Brain pericyte (primary cell): ENCODE measurements around the gene RBBP6.

Experiments
- DNase-seq: peaks from one replicate; pipeline ENCODE4 v3.0.0-alpha.2; 2012; ENCODE audit warnings: low read depth, low spot score

RBBP6 gene

DNA sequence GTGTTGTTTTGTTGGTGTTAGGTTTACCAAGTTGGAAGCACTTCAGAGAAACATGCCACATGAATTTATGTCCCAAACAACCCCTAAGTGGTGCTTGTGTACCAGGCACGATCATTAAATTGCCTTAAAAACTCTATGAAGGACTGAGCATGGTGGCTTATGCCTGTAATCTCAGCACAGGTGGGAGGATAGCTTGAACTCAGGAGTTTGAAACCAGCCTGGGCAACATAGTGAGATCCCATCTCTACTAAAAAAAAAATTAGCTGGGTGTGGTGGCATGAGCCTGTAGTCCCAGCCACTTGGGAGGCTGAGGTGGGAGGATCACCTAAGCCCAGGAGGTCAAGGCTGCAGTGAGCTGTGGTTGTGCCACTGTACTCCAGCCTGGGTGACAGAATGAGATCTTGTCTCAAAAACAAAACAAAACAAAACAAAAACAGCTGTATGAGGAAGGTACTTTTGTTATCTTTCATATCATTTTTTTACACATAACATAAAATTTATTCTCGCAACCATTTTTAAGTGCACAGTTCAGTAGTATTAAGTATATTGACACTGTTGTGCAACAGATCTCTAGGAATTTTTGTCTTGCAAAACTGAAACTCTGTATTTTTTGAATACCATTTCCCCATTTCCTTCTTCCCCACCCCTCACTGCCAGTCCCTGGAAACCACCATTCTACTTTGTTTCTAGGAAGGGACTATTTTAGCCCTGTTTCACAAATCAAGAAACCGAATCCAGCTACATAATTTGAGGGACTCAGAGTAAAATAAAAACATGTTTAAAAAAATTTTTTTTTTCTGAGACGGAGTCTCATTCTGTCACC lies 14.3 kb upstream of the RBBP6 start:
- DNase-seq, result no peak

DNA sequence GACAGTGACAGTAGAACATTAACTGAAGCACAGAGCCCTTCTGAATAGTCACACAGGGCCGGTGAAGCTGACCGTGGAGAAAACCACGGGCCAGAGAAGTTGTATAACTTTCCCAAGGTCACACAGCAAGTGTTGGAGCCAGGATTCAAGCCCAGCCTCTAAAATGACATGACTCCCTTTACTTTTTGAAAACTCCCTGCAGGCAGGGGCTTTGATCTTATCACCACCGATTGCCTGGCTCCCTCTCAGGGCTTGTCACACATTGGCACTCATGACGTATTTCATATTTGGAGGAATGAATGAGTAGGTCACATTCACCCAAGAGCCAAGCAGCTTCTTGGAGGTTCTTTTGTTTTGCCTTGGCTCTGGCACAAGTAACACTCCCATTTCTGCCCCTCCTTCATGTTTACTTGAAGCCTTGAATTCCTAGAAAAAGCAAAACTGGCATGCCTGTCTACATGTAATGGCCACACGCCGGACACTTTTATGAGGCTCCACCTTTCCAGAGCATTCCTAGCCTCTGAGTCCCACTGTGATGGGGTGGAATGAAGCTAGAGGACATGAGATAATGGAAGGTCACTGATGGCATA lies 13.3 kb upstream of the RBBP6 start:
- DNase-seq, result no peak

DNA sequence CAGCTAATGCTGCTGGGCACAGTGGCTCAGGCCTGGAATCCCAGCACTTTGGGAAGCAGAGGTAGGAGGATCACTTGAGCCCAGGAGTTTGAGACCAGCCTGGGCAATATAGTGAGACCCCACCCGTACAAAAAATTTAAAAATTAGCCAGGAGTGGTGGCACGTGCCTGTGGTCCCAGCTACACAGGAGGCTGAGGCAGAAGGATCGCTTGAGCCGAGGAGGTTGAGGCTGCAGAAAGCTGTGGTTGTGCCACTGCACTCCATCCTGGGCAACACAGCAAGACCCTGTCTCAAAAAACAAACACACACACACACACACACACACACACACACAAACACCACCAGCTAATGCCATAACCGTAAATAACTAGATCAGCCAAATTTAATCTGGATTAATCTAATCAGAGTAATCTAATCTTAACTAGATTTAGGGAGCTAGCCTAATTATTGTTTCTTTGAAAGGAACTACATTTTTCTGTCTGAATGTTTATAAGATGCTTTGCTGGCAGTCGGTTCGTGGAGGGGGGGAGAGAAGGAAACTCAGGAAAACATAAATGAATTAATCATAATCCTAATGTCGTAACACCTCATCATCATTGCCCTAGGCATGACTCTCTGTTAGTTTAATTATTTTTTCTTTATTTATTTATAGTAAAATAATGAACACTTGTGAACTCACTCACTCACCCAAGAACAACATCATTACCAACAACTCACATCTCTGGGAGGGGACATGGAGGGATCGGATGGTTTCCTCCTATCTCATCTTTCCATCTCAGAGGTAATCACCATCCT lies 12.5 kb upstream of the RBBP6 start:
- DNase-seq, result no peak

DNA sequence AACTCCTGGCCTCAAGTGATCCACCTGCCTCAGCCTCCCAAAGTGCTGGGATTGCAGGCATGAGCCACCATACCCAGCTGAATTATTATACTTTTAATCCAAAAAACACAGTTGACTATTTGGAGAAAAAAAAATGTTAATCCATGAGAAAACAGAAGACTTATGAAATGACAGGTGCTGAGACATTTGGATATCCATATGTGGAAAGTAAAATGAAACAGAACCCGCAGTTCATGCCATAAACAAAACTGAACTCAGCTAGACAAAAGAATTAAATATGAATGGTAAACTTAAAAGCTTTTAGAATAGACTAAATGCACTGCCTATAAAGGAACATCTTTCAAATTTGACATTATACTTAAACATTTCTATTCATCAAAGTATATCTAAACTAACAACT lies 8.2 kb upstream of the RBBP6 start:
- DNase-seq, result no peak

DNA sequence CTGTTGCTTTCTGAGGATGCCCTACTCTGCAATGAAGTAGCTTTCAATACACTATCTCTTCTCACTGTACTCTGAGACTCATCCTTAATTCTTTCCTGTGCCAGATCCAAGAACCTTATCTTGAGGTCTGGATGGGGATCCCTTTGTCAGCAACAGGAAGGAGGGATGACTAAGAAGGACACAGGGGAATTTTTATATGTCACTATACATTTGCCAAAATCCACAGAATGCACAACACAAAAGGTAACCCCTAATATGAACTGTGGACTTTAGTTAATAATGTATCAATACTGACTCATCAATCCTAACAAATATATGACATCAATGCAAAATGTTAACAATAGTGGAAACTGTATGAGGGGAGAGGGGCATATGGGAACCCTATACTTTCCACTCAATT lies 4.7 kb upstream of the RBBP6 start:
- DNase-seq, result no peak

DNA sequence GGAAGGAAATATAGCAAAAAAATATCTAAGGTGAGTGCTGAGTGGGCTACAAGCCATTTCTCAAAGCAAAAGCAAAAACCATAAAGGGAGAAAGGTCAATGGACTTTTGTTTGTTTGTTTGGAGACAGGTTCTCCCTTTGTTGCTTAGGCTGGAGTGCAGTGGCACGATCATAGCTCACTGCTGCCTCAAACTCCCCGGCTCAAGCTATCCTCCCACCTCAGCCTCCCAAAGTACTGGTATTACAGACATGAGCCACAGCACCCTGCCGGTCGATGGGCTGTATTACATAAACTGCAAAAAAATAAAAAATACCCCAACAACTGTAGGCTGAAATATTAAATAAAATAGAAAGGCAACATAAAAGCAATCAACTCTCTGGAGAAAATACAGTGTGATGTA lies 3.5 kb upstream of the RBBP6 start:
- DNase-seq, result no peak

DNA sequence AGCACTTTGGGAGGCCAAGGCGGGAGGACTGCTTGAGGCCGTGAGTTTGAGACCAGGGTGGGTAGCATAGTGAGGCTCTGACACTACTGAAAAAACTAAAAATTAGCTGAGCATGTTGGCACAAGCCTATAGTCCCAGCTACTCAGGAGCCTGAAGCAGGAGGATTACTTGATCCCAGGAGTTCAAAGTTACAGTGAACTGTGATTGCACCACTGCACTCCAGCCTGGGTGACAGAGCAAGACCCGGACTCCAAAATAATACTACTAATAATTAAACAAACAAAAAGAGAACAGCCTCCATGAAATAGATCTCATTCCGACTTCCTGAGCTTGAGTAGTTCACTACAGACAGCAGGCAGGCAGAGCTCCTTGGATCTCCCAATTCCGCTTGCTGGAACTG lies 2.7 kb upstream of the RBBP6 start:
- no peak for DNase-seq

DNA sequence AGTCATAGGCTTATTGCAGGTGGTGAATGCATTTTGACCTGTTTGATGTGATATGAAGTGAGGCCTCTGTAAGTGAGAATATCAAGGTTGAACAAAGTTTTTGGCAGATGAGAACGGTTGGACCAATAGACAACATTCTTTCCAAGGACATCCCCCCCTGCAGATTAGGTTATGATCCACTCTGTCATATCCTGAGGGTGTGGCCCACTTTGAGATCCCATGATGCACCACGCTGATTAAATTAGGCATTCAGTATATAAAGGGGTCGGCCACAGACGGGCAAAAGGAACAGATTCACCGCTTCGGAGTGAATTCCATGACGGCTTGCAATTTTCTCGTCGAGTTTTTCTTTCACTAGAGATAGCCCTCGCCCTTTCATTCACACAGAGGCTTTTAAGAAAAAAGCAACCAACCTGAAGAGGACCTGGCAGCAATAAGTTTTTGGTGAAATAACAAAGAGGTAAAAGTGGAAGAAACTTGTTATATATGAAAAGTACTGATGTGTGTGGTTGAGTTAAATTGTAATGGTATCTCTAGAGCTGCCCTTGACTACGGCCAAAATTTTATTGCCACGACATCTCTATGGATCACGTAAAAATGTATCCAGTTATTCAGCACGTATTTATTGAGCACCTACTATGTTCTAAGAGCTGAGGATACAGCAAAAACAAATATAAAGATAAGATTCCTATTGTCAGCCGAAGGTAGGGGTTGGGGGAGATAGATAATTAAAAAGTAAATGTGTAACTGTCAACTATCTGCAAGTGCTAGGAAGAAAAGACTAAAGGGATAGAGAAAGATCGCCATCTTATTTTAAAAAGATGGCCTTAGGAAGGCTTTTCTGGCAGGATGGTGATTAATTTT lies 1.7 kb upstream of the RBBP6 start:
- DNase-seq, result no peak

DNA sequence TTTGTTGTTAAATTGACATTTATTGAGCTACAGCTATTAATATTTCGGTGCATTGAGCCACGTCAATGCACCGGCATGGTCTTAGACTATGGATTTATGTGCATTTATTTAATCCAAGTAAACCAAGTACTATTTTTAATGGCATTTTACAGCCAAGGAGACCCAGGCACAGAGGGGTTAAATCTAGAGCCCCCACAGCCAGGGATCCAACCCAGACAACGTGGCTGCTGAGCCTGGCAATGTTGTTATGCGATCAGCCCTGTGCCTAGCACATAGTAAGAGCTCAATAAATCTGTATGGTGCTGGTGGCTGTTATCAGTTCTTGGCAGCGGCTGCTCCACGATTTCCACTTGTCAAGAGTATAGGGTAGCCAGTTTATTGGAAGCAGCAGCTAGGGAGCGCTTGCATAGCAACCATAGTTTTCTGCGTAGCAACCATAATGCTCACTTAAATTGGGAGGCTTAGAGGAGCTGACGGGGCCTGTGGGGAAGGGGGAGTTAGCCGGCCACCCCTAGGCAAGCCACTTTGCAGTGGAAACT lies 541 bp upstream of the RBBP6 start:
- no peak for DNase-seq

DNA sequence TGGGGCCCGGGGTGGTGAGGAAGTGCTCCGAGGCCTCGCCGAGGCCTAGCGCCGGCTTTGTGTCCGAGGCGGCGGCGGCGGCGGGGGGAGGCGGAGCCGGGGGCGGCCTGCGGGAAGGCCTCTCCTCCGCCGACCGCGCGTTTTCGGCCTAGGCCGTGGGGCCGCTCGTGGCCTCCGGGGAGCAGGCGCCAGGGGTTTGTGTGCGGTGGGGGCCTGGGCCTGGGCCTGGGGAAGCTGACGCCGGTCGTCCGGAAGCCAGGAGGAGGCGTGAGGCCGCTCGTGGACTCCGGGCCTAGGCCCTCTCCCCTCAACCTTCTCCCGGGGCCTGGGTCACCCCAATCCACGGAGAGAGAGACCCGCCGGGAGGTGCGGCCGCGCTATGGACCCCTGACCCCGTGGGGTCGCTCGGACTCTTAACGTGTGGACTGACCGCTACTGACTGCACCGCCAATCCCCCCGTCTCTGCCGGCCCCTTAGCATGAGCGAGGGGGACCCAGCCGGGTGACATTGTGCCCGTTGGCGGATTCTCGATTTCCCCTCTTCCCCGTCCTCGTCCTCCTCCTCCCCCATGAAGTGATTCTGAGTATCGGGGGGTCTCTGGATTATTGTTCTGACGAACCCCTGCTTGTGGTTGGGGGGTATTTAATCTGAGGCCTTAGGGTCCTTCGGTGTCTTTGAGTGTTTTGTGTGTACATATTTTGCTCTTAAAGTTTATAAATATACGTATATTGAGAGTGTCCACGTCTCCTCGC lies 660 bp downstream of the RBBP6 start:
- DNase-seq, result no peak

DNA sequence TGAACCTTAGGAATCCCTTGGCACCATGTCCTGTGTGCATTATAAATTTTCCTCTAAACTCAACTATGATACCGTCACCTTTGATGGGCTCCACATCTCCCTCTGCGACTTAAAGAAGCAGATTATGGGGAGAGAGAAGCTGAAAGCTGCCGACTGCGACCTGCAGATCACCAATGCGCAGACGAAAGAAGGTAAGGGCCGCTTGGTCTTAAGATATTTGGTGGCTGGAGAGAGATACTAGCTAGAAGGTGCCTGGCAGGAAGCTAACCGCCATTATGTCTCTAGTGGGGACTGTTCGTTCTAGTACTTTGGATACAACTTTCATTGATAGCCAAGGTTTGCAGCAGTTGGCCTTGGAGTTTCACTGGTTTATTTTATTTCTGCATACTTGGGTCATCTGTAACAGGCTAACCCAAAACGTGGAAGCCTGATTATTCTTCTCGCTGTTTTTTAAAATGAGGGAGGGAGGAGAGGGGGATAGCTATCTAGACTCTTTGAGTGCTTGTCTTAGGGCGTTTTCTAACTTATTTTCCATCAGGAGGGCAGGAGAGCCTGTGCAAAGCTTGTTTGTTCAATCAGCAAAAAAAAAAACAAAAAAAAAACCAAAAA lies 1.3 kb downstream of the RBBP6 start:
- DNase-seq, result no peak

DNA sequence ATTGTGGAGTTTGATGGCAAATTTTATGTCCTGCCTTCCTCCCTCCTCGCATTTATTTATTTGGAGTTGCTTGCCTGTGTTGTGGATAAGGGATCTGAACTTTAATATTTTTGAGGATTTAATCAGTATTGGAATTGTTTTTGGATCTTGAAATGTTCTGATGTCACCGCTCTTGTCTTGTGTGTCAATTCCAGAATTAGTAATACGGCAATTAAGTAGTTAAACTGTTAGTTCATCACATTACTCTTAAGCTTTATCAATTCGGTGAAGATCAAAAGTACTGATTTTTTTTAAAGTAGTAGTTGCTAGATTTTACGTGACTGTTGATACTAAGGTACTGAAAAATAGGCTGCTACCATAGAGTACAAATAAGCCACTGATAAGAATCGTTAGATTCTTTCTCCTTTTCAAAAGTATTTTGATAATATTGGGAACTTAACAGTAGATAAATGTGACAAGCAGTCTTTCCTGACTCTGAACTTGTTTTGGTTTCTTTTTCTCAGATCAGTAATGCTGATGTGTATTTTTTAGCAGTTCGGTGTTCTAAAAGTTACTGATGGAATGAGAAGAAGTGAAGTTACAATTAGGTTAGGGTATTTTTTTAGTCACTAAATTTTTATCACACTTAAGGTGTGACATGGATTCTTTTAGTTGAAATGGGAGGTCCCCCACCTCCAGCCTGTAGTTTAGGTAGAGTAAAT lies 2.0 kb downstream of the RBBP6 start:
- DNase-seq, result no peak

DNA sequence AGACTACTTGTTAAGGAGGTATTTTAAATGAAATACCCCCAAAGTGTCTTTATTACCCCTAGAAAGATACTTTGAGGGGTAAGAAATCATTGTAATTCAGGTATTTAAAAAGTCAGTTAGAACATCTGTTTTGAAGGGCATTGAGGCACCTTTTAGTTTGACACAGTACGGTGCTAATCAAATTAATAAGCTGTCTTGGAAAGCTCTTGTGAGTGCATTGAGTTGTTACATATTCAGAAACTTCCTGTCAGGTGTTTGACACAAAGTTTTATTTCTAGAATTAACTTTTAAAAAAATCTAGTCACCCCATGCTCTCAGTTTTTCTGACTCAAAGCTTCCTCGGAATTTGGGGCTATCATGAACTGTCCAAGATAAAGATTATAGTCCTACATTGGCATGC lies 4.6 kb downstream of the RBBP6 start:
- DNase-seq, result no peak

DNA sequence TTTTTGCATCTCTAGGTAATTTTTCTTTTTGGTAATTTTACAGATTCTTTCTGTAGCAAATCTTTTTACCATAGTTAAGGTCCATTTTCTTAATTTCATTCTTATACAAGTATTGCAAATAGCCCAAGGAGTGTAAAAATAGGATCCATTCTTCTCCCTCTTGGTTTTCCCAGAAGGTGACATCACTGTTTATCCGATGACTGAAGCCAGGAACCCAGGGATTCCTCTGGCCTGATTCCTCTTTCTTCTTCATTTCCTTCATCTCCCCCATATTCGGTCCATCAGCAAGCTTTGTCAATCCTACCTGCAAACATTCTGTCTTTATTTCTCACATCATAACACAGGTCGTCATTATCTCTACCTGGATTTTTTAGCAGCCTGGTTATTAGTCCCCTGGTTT lies 5.3 kb downstream of the RBBP6 start:
- no peak for DNase-seq

DNA sequence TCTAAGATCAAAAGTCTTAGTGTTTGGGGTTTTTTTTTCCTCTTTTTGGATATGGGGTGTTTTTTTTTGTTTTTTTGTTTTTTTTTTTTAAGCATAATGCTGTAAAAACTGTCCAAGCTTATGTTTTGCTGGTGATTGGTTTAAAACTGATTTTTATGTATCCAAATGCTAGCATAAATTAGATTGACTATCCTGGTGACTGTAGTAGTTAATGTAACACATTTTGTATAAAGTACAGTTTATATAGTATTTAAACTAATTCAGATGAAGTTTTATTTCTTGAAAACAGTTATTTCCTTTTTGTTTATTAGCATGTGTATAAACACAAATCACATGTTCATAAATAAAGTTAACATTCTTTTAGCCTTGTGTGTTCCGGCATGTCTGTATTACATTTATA lies 10.9 kb downstream of the RBBP6 start:
- DNase-seq, result no peak

DNA sequence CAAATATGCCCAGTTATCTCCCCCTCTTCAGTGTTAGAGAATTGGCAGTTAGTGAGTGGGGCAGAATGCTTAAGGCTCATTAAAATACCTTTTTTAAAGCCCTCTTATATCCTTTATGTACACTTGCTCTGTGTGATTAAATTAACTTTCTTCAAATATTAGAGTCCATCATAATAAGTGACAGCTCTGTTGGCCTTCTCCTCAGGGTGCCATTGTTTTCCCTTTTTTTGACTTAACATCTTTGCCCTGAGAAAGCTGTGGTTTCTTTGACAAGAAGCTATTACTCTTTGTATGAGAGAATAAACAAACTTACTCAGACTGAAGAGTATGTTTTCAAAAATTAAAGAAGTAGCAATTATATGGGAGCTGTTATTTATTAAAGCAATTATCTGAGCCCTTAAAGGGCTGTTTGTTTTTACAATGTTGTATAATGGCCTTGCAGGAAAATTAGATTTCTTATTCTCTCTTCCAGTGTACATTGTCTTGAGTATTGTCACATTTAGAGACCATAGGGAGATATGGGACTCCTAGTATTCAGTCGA lies 13.4 kb downstream of the RBBP6 start:
- DNase-seq, result no peak

DNA sequence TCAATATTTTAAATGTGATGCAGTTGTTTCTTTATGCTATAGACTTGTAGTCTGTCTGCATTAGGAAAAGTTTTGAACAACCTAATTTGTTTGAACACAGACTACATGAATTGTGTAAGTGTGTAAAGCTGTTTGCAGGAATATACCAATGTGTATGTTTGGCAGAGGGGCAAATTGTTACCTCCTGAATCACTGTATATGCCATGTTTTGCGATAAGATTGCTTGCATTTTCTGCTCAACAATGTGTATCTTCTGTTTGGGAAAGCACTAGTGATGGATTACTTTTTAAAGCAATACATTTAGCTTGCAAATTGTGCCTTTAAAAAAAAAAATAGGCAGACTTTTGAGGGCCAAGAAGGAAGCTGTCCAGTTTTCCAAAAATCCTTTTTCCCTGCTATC lies 14.6 kb downstream of the RBBP6 start:
- no peak for DNase-seq

DNA sequence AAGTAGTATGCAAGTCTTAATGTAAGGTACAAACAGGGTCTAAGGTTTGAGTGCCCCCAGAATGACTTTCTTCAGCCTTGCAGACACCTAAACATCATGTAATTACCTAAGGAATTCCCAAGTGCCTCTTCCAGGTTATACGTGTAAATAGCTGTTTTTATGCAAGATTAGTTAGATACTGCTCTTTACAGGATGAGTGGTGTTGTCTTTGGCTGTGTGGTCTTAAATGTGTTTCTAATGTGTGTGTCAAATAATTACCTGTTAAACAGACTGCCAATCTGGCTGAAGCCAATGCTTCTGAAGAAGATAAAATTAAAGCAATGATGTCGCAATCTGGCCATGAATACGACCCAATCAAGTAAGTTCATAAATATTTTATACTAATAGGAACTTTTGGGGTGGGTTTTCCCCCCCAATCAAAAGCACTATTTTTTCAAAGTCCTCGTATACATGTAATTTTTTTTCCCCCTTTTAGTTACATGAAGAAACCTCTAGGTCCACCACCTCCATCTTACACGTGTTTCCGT lies 16.0 kb downstream of the RBBP6 start:
- no peak for DNase-seq

DNA sequence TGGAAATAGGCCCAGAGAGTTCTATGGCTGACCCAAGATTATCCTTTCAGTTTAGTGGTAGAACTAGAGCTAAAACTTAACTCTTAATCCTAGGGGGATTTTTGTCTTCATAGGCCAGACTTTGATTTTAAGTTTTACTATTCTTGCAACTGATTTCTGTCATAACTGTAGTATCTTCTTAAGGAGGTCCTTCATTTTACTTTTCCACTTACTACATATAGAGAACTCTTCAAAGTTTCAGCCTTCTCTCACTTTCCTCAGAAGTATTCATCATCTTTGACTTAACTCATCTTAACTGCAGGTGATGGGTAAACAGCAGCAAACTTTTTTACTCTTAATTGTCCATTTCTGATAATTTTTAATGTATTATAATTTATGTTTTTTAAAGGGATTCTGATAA lies 23.4 kb downstream of the RBBP6 start:
- no peak for DNase-seq
